Neural progenitor cell (in vitro differentiated cells): ENCODE results near the gene TMC7.

Source experiments
- CTCF ChIP-seq: fragments of 200-600 bp; sonication (generic); IDR thresholded peaks from 2 replicates; pipeline ENCODE4 v1.5.1; 2017; ENCODE audit warnings: antibody characterized with exemption, mild to moderate bottlenecking
- EZH2 ChIP-seq: fragments of 200-600 bp; sonication (generic); IDR thresholded peaks from 2 replicates; pipeline ENCODE4 v1.6.1; 2017; ENCODE audit warnings: antibody characterized with exemption, mild to moderate bottlenecking, moderate library complexity

GRCh38 chr16:19108409-19109287 lies 124.9 kb downstream of the TMC7 start:
- TF ChIP-seq EZH2 (no peak), CTCF (no peak)
